GM12872 (cell line): ENCODE measurements around the gene FHOD1.

ENCODE experiments used
- TF ChIP-seq, protein P1 (sequence below): IDR thresholded peaks from 3 replicates; pipeline ENCODE4 v1.5.1; 2011; ENCODE audit warnings: low read depth, mild to moderate bottlenecking, low read length, moderate library complexity; ENCODE audit not compliant: insufficient read depth

Gene FHOD1

DNA sequence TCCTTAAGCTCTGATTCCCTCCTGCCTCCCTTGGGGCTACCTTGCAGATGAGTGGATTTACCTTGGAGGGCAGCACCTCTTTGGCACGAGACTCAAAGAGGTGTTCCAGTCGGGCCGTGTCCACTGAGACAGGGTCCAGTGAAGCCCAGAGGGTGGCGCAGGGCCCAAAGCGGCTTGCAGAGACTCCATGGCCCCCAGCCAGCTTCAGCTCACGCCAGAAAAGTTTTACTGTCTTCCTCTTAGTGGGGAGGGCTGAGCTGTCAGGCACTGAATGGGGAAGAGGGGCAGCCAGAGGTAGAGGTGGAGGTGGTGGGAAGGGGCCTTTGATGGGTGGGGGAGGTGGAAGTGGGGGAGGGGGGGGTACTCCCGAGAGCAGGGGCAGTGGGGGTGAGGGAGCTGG is 13.7 kb downstream of the FHOD1 start:
- TF ChIP-seq, protein P1, sequence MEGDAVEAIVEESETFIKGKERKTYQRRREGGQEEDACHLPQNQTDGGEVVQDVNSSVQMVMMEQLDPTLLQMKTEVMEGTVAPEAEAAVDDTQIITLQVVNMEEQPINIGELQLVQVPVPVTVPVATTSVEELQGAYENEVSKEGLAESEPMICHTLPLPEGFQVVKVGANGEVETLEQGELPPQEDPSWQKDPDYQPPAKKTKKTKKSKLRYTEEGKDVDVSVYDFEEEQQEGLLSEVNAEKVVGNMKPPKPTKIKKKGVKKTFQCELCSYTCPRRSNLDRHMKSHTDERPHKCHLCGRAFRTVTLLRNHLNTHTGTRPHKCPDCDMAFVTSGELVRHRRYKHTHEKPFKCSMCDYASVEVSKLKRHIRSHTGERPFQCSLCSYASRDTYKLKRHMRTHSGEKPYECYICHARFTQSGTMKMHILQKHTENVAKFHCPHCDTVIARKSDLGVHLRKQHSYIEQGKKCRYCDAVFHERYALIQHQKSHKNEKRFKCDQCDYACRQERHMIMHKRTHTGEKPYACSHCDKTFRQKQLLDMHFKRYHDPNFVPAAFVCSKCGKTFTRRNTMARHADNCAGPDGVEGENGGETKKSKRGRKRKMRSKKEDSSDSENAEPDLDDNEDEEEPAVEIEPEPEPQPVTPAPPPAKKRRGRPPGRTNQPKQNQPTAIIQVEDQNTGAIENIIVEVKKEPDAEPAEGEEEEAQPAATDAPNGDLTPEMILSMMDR, result no peak

GRCh38 chr16:67230809-67231660 is 16.2 kb downstream of the FHOD1 start:
- TF ChIP-seq, protein P1, result no peak

DNA sequence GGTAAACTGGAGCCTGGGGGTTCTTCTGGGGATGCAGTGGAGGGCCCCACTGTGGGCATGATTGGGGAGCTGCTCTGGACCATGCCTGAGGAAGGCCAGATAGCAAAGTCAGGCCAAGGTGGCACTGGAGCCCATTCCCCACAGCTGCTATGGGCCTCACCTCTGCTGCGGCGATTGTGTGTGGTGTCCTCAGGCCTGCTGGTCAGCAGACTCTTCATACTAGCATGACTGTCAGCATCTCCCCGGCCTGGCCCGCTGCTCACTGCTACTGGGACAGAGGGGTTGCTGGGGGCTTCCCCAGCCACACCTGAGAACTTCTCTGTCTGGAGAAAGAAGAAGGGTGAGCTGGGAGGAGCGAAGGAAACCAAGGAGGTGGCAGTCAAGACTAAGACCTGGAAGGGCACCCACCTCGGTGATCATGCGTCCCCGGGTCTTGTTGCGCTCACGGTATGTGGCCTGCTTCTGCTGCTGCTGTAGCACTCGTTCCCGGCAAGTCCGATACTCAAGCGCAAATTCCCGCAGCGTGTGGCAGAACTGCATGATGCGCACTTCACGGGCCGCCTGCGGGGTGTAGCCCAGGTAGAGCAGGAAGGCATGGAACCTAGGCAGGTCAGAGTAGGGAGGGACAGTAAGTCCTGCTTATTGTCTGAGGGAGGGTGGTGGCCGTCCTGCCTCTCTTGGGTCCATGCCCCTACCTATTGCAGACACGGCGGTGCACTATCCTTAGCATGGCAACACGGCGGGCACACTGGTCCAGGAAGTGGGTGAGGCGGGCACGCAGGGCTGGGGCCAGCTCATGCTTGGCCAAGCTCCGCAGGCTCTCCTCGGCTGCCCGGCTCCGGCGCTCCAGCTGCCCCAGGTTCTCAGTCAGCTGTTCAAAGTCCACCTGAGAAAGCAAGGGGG is 17.1 kb downstream of the FHOD1 start:
- TF ChIP-seq, protein P1, result no peak

GRCh38 chr16:67228905-67229304 is 18.4 kb downstream of the FHOD1 start:
- TF ChIP-seq, protein P1, result no peak

GRCh38 chr16:67228034-67228785 is 19.1 kb downstream of the FHOD1 start:
- TF ChIP-seq, protein P1, result no peak

- TF ChIP-seq, protein P1, result no peak
These were observed 19.7 kb downstream of the FHOD1 start for GRCh38 chr16:67227567-67227921.
